OCI-LY1 (cell line): ENCODE data around the gene NFYC.
A peak's percentile ranks its signal among the peaks of the same experiment; 100 is the strongest.

ENCODE experiments used
- EZH2 ChIP-seq: fragments of 200-600 bp; sonication (generic), shearing (Covaris generic); IDR thresholded peaks from 2 replicates; pipeline ENCODE4 v1.8.0; 2017; ENCODE audit warnings: borderline replicate concordance, mixed run types, mild to moderate bottlenecking, antibody characterized with exemption, low read length, moderate library complexity, mixed read lengths
- TF ChIP-seq, protein P1 (sequence below): fragments of 200-600 bp; sonication (generic), shearing (Covaris generic); IDR thresholded peaks from 2 replicates; pipeline ENCODE4 v1.5.1; 2017; ENCODE audit warnings: mild to moderate bottlenecking, antibody characterized with exemption, low read length, moderate library complexity, mixed read lengths

DNA sequence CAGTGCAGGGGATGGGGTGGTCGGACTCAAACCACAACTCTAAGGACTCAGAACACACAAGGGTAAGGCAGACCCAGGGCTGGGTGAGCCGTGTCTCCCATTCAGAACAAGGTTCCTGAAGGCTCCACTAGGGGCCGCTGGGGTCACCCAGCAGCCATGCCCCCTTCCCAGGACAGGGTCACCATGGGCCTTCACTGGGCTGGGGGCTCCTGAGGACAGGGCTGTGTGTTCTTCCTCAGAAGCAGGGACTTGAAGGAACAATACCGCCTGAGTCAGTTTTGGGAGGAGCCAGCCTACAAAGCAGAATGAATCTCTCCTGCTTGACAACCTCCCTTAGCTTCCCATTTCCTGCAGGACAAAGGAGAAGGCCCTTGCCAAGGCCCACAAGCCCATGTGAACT is 41.4 kb upstream of the NFYC start:
- TF ChIP-seq, protein P1, sequence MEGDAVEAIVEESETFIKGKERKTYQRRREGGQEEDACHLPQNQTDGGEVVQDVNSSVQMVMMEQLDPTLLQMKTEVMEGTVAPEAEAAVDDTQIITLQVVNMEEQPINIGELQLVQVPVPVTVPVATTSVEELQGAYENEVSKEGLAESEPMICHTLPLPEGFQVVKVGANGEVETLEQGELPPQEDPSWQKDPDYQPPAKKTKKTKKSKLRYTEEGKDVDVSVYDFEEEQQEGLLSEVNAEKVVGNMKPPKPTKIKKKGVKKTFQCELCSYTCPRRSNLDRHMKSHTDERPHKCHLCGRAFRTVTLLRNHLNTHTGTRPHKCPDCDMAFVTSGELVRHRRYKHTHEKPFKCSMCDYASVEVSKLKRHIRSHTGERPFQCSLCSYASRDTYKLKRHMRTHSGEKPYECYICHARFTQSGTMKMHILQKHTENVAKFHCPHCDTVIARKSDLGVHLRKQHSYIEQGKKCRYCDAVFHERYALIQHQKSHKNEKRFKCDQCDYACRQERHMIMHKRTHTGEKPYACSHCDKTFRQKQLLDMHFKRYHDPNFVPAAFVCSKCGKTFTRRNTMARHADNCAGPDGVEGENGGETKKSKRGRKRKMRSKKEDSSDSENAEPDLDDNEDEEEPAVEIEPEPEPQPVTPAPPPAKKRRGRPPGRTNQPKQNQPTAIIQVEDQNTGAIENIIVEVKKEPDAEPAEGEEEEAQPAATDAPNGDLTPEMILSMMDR, result peak; percentile 61
- no peak for TF ChIP-seq EZH2
